Fibroblast of lung (primary cell): Measurements from ENCODE around the gene GCG. TPM values are rescaled to one million over a fixed set of nuclear protein-coding genes. Genes with fewer than 3 reads are reported as not detected.

ENCODE experiments used
- DNase-seq, 2 donors: peaks; one replicate each; pipeline versions ENCODE4 v3.0.0 to v3.0.0-alpha.2; 2010; ENCODE audit warnings: low read depth in 2 of 2
- H2AFZ ChIP-seq: 2 replicates; pipeline ENCODE4 v1.5.1; 2012; ENCODE audit warnings: low read length, control low read depth, inconsistent platforms
- H3K27ac ChIP-seq: 2 replicates; pipeline ENCODE4 v1.5.1; 2011; ENCODE audit warnings: low read length, control low read depth; ENCODE audit not compliant: insufficient read depth
- H3K27me3 ChIP-seq: 2 replicates; pipeline ENCODE4 v1.5.1; 2011; ENCODE audit warnings: mild to moderate bottlenecking, low read length; ENCODE audit not compliant: control insufficient read depth, insufficient read depth
- H3K36me3 ChIP-seq: 2 replicates; pipeline ENCODE4 v1.5.1; 2011; ENCODE audit warnings: low read length; ENCODE audit not compliant: control insufficient read depth, insufficient read depth
- H3K4me1 ChIP-seq: 2 replicates; pipeline ENCODE4 v1.5.1; 2011; ENCODE audit warnings: low read length; ENCODE audit not compliant: control insufficient read depth, insufficient read depth; ENCODE audit errors: extremely low read depth
- H3K4me2 ChIP-seq: 2 replicates; pipeline ENCODE4 v1.5.1; 2011; ENCODE audit warnings: low read length, control low read depth; ENCODE audit not compliant: insufficient read depth; ENCODE audit errors: extremely low read depth
- H3K4me3 ChIP-seq, 4 experiments: fragments of 200-600 bp in 1 of 4; sonication (generic) in 1 of 4; replicated peaks in 1 of 4; 2 replicates each; pipeline ENCODE4 v1.5.1; 2011 to 2016; ENCODE audit warnings: low read length in 4 of 4, low read depth in 3 of 4, mild to moderate bottlenecking in 3 of 4, control low read depth in 2 of 4, inconsistent platforms in 1 of 4, mixed read lengths in 1 of 4; ENCODE audit not compliant: insufficient read depth in 1 of 4; ENCODE audit errors: control extremely low read depth in 1 of 4
- H3K79me2 ChIP-seq: 2 replicates; pipeline ENCODE4 v1.5.1; 2012; ENCODE audit warnings: mild to moderate bottlenecking, low read length, inconsistent platforms; ENCODE audit not compliant: control insufficient read depth, insufficient read depth
- H3K9ac ChIP-seq: 2 replicates; pipeline ENCODE4 v1.5.1; 2011; ENCODE audit warnings: mild to moderate bottlenecking, low read length, control low read depth; ENCODE audit not compliant: insufficient read depth
- H3K9me3 ChIP-seq: 2 replicates; pipeline ENCODE4 v1.5.1; 2012; ENCODE audit warnings: low read depth, low read length; ENCODE audit not compliant: control insufficient read depth, insufficient read depth
- H4K20me1 ChIP-seq: 2 replicates; pipeline ENCODE4 v1.5.1; 2011; ENCODE audit warnings: low read length; ENCODE audit not compliant: control insufficient read depth, insufficient read depth; ENCODE audit errors: extremely low read depth
- EZH2 ChIP-seq: IDR thresholded peaks from 2 replicates; pipeline ENCODE4 v1.5.1; 2012; ENCODE audit warnings: low read length, control low read depth, mild to moderate bottlenecking; ENCODE audit errors: missing control alignments
- polyA plus RNA-seq, 2 donors: library from polyadenylated mRNA; depleted of rRNA in 1 of 2; stranded (reverse) in 1 of 2; unstranded in 1 of 2; fragments of >200 nt; gene quantifications; 2 replicates each; pipeline ENCODE4 v1.2.1, GENCODE V29; 2011 to 2012; ENCODE audit warnings: missing spikeins in 1 of 2
- total RNA-seq: library from RNA; depleted of rRNA; stranded (reverse); fragments of >200 nt; gene quantifications from 2 replicates; pipeline ENCODE4 v1.2.1, GENCODE V29; 2014
- TF ChIP-seq, protein P1 (sequence below), 2 donors: IDR thresholded peaks in 1 of 2; conservative IDR thresholded peaks in 1 of 2; 1 replicate in 1 of 2; 2 replicates in 1 of 2; pipeline ENCODE4 v1.5.1; 2011 to 2012; ENCODE audit warnings: low read length in 2 of 2, control low read depth in 1 of 2, inconsistent platforms in 1 of 2, low read depth in 1 of 2, mild to moderate bottlenecking in 1 of 2

Gene GCG
- total and polyA plus RNA-seq, 2 donors (not counting 1 experiment from before 2014, with no cell fraction given), result not detected

DNA sequence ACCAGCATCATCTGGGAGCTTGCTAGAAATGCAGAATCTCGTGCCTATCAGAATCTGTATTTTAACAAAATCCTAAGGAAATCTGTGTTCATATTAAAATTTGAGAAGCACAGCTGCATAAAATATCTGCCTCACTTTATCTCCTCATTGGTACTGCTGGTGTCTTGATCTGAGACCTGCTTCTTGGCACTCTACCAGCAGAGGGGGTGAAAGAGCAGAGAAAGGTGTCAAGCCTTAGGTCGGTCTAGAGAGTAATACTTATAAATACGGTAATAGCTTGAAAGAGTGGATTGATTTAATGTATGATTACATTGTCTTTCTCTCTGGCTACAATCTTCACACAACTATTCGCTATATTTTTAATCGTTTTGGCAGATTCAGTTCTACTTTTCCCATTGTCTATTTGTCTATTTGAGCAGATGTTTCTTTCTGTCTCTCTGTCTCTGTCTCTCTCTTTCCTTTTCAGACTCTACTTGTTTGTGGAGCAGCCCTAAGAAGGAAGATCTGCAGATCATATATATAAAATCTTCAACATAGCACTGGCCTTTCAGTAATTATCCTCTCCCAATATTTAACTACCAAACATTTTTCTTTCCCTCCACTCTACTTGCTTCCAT, 1.7 kb upstream of the GCG start:
- Histone ChIP-seq H3K4me2 (no peak overlapping the region), H3K4me3 (no peak overlapping the region), H3K79me2 (no peaks in the 10 kb centered on the region), H3K9ac (no peak overlapping the region), H3K4me1 (no peaks in the 10 kb centered on the region), H3K9me3 (no peaks in the 10 kb centered on the region), H4K20me1 (no peaks in the 10 kb centered on the region), H3K27ac (no peak overlapping the region), H2AFZ (no peak overlapping the region), H3K36me3 (no peaks in the 10 kb centered on the region), H3K27me3 (no peaks in the 10 kb centered on the region)
- TF ChIP-seq, protein P1, sequence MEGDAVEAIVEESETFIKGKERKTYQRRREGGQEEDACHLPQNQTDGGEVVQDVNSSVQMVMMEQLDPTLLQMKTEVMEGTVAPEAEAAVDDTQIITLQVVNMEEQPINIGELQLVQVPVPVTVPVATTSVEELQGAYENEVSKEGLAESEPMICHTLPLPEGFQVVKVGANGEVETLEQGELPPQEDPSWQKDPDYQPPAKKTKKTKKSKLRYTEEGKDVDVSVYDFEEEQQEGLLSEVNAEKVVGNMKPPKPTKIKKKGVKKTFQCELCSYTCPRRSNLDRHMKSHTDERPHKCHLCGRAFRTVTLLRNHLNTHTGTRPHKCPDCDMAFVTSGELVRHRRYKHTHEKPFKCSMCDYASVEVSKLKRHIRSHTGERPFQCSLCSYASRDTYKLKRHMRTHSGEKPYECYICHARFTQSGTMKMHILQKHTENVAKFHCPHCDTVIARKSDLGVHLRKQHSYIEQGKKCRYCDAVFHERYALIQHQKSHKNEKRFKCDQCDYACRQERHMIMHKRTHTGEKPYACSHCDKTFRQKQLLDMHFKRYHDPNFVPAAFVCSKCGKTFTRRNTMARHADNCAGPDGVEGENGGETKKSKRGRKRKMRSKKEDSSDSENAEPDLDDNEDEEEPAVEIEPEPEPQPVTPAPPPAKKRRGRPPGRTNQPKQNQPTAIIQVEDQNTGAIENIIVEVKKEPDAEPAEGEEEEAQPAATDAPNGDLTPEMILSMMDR (conservative IDR thresholded peaks at IDR 0.05 in 1 of 2, IDR thresholded peaks at IDR 0.05 in 1 of 2; ENCODE audit: low read depth in 1 of 2, low read length in 2 of 2), result peak; percentile 52 to 67
- no peak for TF ChIP-seq EZH2
- DNase-seq, result peak; percentile 36 to 58

DNA sequence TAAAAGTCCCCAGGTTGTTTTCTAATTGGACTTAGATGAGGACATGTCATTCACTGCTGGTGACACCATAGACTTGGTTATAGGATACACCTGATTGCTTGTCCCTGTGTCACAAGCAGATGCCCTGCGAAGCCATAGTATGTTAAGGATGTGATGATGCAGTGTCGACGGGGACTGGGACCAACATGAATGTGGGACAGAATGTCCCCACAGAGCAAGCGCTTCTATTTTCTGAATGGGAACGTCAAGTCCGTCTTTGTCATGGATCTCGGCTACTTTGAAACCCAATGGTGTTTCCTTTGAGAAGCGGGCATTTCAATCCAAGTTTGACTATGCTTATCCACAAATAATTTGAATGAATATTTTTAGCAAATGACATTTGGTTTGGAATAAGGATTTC, 2.1 kb downstream of the GCG start:
- TF ChIP-seq, protein P1 (conservative IDR thresholded peaks at IDR 0.05 in 1 of 2, IDR thresholded peaks at IDR 0.05 in 1 of 2; ENCODE audit: low read depth in 1 of 2, low read length in 2 of 2), result no peak
- TF ChIP-seq EZH2, result no peak
- Histone ChIP-seq H4K20me1 (no peaks in the 10 kb centered on the region), H3K79me2 (no peaks in the 10 kb centered on the region), H3K9ac (no peak overlapping the region), H3K4me1 (peaks cover 4% of the 10 kb centered on the region), H3K36me3 (no peaks in the 10 kb centered on the region), H2AFZ (no peak overlapping the region), H3K4me2 (no peak overlapping the region), H3K4me3 (no peak overlapping the region), H3K27me3 (no peaks in the 10 kb centered on the region), H3K27ac (no peak overlapping the region), H3K9me3 (no peaks in the 10 kb centered on the region)
- no peak for DNase-seq

DNA sequence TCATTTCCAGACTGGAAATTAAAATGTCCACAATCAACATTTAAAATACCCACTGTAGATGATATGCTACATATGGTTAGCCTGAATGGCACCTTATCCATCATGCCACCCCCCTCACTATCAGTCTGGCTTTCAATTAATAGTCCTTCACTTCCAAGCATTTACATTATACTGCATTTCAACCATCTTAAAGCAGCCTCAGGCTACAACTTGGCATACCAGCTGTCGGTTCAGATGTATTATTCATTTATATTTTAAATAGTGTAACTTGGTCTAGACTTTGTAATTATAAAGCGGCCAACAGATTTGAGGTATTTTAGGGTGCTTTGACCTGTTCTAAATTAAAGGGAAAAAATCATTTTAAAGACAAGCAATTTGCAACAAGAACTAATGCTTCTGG, 2.6 kb downstream of the GCG start:
- H3K4me1 ChIP-seq, result peaks cover 4% of the 10 kb centered on the region
- TF ChIP-seq EZH2, result no peak
- TF ChIP-seq, protein P1 (conservative IDR thresholded peaks at IDR 0.05 in 1 of 2, IDR thresholded peaks at IDR 0.05 in 1 of 2; ENCODE audit: low read depth in 1 of 2, low read length in 2 of 2), result no peak
- DNase-seq, result no peak

More for the DNA sequence above, 2.6 kb downstream of the GCG start:
- no peaks in the 10 kb centered on the region for H3K9me3 ChIP-seq
- no peaks in the 10 kb centered on the region for H4K20me1 ChIP-seq
- no peaks in the 10 kb centered on the region for H3K79me2 ChIP-seq
- no peaks in the 10 kb centered on the region for H3K36me3 ChIP-seq
- no peak overlapping the region for H3K27ac ChIP-seq
- H3K4me2 ChIP-seq, result no peak overlapping the region
- no peak overlapping the region for H2AFZ ChIP-seq
- no peak overlapping the region for H3K9ac ChIP-seq
- no peak overlapping the region for H3K4me3 ChIP-seq
- no peaks in the 10 kb centered on the region for H3K27me3 ChIP-seq
